ENCODE results near the gene TP63.

The TP63 gene

DNA sequence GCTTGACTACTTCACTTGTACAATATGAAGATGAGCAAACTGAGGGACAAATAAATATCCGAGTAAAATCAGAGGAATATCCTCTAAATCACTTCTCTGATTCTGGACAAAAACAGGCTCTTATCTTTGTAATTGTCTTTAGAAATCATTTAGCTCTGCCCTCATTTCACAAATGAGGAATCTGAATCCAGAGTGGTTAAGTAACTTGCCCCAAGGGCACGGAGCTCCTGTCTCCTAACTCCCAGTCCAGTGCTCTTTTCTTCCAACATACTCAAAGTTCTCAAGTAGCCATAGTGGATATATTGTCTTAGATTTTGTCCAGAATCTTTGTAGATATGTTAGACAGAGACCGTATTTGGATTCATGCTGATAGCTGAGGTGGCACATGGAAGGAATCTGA, 156.0 kb downstream of the TP63 start:
- DNase-seq = no peak

DNA sequence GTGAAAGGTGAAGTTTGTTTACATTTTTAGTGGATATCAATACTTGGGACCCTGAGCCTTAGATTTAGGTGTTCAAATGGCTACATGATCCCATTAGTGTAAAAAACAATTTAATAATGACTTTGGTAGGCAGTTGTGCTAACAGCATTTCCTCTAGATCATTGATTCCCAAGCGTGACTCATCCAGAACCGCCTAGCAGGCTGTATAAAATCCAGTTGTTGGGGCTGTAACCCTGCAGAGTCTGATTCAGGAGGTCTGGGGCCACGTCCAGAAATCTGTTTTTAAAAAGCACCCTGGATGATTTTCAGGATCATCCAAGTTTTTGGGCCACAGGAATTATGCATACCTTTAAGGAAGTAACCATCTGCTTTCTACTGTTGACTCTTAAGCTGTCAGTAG, 156.4 kb downstream of the TP63 start:
- DNase-seq = no peak

DNA sequence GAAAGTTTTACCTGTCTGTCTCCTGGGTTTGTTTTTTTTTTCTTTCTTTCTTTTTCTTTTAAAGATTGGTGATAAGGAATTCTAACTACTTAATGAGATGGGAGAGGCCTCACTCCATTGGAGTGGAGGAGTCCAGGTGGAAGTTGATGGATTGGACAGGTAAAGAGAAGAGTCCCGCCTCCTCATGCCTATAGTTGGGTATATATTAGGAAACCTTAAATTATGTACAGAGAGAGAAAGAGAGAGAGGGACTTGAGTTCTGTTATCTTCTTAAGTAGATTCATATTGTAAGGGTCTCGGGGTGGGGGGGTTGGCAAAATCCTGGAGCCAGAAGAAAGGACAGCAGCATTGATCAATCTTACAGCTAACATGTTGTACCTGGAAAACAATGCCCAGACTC, 158.2 kb downstream of the TP63 start:
- no peak for DNase-seq

DNA sequence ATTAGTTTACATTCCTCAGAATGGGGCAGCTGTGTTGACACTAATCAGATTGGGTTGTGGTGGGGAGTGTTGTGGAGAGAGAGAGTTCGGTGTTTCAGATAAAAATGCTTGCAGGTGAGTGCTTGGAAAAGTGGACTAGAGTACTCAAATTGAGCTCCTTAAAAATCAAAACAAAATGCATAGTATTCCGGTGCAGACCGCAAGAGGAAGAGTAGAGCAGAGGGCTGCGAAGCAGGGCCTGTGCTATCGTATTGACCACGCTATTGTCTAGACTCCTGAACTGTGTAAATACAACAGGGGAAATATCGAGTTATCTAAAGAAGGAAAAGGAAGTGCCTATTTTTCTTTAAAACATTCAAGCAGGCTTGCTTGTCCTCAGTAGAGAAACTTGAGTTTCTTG, 159.5 kb downstream of the TP63 start:
- no peak for DNase-seq

DNA sequence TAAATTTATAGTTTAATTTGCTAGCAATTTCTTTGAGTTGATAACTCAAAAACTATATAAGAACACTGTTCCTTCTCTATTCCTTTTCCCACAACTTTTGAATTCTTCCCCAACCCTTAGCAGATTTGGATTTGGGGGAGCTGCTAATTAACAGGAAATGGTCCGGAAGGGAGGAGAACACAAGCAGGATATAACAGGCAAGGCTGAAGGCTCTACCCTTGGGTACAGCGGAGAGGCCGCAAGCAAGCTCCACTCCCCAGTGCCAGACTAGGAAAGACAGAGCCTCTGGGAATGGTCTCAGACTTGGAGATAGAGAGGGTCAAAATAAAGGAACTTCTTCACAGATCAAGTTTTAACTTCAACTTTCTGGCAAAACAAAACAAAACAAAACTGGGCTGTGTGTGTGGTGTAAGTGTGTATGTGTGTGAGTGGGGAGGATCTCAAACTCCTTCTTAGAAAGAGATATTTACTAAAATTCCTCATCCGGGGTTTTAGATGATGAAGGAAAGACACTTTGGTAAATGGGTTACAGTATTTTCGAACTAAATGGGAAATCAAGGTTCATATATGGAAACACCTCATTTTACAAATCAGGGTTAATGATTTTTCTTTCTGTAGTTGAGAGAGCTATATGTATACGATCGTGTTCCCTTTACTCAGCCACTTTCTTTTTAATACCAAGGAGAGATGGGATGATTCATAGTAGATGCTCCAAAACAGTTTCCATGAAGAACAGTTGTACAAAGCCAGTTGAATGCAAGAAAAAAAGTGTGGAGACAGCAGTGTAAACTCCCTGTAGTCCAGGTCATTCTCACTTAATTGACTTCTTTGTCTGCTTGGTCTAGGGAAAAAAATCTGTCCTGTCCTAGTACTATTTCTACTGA, 161.1 kb downstream of the TP63 start:
- DNase-seq = no peak

DNA sequence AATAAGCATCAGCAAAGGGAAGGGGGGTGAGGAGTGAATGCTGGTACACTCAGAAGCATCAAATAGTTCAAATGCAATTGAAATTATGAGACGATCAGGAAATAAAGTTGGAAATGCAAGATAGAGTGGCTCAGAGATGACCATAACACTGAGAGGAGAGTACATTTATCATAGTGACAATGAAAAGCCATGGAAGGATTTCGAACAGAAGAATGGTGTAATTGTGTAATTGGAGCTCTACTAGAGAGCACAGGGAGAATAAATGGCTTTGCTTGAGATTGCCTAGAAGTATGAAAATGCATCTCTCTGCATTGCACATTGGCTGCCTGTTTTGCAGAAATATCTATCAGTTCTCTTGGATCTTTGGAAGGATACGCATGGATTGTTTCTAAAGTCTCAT, 163.3 kb downstream of the TP63 start:
- no peak for DNase-seq

DNA sequence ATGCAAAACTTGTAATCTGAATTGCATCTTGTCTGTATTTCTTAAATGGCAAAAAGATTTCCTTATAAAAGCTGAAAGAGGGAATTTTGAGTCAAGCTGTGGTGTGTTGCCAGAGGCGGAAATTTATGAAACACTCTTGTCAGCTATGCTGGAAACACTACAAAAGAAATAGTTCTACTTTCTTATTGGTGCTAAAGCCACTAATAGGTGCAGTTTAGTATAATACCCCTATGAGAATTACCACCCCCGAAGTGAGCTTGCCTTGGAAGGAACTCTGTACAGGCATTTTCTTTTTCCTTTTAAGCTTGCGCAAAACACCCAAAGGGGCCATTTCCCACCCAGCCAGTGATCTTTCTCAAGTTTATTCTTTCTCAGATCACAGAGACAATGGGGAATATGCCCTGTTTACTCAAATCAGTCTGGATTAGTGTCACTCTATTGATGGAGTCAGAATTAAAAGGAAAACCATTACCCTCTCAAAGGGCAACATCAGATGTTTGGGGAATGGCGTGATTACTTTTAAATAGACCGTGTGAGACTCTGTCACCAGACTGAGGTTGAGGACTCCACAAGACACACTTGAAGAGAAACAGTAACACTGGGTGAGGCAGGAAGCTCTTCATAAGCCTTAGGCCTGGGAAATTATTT, 166.0 kb downstream of the TP63 start:
- DNase-seq = no peak

DNA sequence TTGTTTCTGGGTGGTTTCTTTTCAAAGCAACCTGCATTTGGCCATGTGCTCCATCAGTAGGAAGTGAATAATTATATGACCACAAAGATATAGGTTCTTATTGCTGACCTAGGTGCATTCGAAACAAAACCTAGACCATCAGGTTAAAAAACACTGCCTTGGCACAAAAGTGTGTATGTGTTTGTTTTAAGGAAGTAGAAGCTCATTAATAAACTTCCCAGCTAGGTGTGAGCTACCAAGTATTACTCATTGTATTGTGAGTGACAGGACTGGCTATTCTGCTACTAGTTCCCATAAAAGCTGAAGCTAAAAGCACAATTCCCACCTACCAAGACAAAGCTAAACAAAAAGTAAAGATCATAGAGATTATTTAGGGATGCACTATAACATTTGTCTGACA, 168.2 kb downstream of the TP63 start:
- no peak for DNase-seq

DNA sequence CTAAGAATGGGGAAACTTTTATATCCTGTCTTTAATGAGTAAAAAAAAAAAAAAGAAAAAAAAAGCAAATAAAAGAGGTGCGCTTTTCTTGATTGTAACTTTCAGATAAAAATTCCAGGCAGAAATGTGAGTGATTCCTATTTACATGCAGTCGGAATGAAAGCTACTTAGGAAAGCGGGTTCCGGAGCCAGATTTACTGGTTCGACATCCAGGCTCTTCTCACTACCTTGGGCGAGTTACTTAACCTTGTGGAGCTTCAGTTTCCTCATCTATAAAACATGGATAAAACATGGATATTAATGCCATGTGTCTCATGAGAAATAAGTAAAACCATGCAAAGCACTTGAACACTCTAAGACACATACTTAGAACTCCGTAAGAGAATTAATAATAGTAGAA, 169.2 kb downstream of the TP63 start:
- no peak for DNase-seq

DNA sequence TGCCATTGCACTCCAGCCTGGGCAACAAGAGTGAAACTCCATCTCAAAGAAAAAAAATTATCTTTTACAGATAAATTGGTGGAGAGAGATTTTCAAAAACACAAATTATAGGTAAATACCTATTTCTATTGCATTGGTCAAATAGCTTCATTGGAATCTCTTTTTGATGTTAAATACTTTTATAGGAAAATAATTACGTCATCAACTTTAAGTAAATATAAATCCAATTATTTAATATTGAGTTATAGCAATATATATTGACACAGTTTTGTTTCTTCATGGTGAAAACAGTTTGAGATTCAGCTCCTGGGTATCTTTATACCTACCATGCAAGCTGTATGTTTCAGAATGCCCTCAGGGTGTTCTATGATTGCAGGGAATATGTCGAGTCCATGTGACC, 172.1 kb downstream of the TP63 start:
- DNase-seq = no peak

DNA sequence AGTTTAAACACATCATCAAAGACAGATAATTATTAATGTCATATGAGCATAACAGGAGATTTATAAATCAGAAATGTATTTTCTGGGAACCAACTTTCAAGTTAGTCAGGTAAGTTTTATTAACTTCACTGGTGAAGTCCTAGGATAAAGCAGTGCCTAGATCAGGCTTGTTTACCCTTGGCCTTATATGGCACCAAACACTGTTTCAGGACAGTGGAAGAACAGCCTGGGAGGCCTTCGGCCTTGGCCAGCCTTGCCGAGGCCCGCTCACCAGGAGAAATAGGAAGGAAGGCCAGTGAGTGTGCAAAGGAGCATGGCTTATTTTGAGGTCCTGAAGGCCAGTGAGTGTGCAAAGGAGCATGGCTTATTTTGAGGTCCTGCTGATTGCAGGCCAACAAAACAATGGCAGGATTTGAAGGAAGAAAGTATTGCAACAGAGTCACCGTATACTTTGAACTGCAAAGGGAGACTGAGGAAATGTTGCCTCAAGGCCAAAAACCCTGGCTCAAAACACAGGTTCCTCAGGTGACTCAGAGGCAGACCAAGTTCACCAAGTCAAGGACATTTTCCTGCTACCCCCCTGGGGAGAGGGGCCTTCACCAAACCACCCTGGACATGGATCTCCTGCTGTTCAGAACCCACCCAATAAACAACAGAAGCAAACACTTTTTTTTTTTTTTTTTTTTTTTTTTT, 174.3 kb downstream of the TP63 start:
- DNase-seq = no peak

DNA sequence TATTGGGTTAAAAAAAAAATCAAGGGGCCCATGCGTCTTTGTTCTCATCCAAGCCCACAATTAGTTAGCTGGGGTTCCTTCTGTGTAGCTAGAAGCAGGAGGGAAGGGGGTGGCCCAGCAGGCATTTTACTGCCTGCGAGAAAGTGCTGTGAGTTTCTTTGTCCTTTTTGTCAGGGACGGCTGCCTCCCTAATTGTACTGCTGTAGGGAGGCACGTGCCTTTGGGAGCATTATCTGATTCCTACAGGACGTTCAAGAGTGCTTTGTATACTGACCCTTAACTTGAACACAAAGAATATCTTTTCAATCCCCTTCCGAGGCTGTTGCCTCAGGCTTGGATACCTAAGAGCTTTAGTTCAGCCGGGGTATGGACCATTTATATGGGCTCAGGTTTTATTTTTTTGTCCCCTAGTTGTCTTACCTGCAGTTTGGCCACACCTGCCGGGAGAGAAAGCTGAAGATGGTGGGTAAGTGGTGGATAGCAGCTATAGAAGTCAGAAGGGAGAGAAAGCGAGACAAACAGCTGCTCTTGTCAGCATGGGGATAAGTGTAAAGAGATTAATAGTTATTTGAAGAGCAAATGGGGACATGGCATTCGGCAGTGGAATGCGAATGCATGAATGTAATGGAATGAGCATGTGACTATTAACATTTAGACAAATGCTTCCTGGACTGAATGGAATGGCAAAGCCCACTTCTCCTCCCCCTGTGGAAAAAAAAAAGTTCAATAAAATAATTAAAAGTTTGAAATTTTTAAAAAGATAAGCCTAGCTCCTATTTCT, 175.2 kb downstream of the TP63 start:
- DNase-seq = no peak

DNA sequence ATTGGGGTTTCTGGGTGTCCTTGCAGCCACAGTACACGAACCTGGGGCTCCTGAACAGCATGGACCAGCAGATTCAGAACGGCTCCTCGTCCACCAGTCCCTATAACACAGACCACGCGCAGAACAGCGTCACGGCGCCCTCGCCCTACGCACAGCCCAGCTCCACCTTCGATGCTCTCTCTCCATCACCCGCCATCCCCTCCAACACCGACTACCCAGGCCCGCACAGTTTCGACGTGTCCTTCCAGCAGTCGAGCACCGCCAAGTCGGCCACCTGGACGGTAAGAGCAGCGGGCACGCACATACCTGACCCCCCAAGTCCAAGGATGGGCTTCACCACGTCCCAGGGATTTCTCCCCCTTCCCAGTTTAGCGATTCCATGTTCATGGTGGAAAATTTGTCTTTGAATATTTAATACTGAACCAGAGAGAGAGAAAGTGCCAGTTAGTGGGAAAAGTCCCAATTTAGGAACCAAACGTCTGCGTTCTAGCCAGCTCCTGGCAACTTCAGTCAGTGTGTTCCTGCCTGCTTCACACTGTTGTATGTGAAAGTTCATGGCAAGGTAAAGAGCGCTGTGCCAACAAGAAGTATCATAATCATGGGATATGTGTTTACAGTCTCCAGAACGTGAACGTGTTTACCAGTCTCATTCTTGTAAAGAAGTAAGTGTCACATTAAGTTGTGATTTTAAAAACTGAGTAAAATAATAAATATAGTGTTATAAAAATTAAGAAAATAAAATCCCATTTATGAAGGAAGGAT, 177.2 kb downstream of the TP63 start:
- DNase-seq = no peak

DNA sequence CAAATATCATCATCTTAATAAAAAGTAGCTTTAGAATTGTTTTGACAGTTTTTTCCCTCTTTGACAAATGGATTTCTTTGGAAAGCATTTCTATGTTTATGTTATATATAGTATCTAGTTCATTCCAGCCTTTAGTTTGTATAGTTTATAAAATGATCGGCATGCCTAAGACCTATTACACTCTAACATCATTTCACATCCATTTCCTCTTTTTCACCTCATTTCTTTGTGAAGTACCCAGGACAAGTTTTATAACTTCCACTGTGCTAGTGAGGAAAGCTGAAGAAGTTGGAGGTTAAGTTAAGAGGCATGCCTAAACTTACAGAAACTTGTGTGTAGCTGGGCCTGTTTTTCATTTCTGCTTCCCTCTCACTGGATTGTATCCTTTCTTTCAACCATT, 178.4 kb downstream of the TP63 start:
- no peak for DNase-seq

DNA sequence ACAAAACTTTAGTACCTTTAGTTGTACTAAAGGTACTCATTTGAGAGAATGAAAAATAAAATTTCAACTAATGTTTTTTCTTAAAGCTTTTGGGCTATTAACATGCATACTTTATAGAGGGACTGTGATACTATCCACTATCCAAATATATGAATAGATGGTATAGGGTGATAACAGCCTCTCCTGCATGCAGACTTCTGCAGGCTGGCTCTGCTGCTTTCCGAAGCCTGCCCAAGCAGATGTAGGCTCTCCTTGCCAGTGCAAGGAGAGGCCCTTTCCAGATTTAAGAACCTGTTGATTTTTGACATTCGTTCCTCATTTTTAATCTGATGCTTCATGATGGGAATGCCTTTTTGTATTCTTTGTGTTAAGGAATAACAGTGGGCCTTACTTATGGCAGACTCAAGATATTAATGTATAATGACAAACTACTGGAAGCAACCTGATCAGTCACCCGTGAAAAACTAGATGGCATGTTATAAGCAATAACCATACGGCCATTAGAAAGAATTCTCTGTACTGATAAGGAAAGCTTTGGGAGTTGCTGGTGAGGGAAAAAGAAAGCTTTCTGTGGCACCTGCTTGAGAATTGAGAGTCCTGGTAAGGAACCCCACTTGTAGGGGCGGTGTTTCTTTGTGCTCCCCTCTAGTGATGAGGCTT, 181.7 kb downstream of the TP63 start:
- no peak for DNase-seq

DNA sequence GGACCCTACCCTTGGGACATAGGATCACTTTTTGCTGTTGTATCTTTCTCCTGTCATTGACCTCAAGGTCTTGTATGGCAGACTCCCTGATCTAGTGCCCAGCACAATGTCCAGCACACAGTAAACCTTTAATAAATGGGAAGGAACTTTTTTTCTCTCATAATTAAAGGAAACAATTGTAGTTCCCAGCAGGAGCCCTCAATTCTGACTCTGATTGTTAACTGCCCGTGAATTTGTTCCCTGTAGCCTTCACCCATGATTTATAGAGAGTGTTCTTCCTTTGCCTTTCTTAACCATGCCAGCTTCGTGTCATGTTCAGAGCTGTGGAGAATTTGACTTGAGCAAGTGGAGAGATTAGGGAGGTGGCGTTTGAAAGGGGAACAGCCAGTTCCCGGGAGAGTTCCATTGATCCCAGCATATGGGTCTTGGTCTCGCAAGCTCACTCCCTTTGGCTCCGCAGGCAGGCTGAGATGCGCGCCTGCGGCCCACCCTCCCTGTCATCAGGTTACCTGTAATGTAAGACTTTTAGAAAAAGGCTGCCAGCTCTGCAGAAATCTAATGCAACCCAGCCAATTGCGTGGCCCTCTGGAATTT, 182.6 kb downstream of the TP63 start:
- DNase-seq = peak; percentile 78

DNA sequence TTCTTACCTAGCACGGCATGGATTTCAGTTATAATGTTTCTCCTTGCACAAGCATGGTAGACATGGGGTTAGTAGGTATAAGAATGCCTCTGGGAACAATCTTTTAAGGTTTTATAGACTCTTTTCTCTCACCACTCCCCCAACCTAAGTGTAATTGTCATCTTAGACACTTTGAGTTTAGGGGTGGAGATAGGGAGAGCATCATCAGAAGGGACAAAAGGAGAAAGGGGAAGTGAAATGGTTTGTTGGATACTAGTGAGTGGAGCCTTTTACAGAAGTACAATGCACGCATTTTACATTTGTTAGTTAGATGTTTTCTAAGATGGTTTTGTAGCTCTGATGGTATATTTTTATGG, 189.2 kb downstream of the TP63 start:
- DNase-seq = no peak

DNA sequence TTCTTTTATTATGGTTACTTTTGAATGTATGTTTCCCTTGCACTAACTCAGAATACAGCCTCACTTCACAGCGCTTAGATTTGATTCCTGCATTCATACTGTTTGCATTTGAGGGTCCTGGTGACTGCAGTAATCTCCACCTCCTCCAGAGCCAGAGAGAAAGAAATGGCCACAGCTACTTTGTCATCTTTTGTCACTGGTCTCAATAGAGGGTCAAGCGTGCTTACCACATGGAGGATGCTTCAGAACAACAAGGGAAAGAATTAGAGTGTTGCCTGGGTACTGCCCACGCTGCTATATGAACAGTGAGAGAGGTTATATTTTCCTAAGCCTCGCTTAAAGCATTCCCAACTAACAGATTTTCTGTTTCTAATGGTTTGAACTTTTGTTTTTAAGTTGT, 190.1 kb downstream of the TP63 start:
- DNase-seq = no peak

DNA sequence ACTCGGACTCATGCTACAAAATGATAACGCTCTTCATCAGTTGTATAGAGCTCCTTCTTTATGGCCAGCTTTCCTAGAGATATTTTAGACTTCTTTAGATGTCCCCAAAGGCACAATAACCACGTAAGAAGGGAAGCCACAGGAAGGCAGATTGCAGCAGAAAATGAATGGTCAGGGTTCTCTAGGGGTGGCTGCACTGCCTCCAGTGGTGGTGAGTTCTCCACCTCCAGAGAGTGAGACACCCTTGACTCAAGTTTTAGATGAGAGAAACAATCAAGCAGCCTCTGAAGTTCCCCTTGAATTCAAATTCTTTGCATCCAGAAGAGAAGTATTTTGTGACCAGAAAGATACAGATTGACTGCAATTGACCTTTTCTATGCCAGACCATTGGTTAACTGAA, 191.5 kb downstream of the TP63 start:
- DNase-seq = no peak

DNA sequence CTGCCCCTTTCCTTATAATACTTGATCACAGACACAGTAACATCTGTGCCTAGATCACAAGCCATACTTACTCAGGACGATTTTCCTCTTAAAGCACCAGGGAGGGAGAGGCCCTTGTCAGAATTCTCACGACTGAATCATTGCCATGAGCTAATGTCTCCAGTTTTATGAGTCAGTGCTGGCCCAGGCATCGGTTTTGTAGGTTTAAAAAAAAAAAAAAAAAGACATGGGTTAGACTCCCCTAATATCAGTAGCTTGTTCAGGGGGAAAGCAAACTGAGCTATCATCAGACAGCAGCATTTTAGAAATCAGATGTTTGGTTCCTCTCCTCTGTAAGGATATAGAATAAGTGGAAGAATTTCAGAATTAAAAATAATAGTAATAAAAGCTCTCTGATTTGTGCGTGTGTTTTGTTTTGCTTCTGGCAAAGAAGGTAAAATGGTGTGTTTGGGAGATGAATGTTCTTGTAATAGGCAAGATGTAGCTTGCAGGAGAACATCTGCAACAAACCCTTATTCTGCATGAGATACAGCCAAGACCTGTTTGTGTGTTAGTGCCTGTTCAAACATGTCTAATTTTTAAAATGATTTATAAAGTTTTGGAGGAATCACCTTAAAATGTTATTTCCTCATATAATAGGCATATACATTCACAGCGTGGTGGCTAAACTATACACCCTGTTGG, 193.6 kb downstream of the TP63 start:
- peak; percentile 51 for DNase-seq

DNA sequence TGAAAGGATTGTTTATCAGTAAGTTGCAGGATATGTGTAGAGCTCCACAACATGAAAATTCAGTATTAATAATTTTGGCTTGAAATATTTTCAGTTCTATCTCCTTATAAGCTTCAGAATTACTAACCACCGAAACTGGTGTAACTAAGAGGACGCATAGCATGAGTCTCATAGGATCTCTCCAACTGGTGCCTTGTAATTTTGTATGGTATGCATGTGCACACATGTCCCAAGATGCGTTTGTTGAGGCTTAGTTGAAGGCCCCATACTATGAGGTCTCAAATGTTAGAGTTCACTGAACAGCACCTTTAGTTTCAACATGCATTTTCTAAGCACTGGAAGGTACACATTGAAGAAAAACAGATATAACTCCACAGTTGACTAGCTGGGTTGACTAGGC, 195.4 kb downstream of the TP63 start:
- DNase-seq = no peak

All from NCI-H2171 (cell line).